CD4-positive, alpha-beta T cell (primary cell): ENCODE data around the gene PIKFYVE. TPM values are rescaled to one million over a fixed set of nuclear protein-coding genes. Genes with fewer than 3 reads are reported as not detected.

Experiments used
- ATAC-seq: fragments of 200-7000 bp; cut with Tn5 transposase; one replicate; pipeline ENCODE4 v1.10.0; 2022; ENCODE audit warnings: mild to moderate bottlenecking; ENCODE audit not compliant: poor library complexity
- CTCF ChIA-PET: fragments of 350-600 bp; sonication (Branson Sonifier 250); formaldehyde crosslinking; loops from one replicate; lab custom pipeline; 2021; ENCODE audit warnings: antibody characterized with exemption, inconsistent platforms; lab: Charles Lee
- POLR2A ChIA-PET: fragments of 350-600 bp; sonication (Branson Sonifier 250); formaldehyde crosslinking; loops from one replicate; lab custom pipeline; 2021; ENCODE audit warnings: antibody characterized with exemption, inconsistent platforms; lab: Charles Lee
- DNase-seq, 14 experiments: peaks; one replicate each; pipeline ENCODE4 v3.0.0-alpha.2; 2013 to 2020; ENCODE audit warnings: mixed read lengths in 2 of 14
- H3K27ac ChIP-seq, 2 donors: one replicate each; pipeline versions ENCODE4 v1.5.1 to v1.7.0; 2013; ENCODE audit warnings: low read length in 2 of 2, low read depth in 1 of 2, mild to moderate bottlenecking in 1 of 2
- H3K27me3 ChIP-seq, 2 experiments: 1 replicate in 1 of 2; 2 replicates in 1 of 2; pipeline versions ENCODE4 v1.6.1 to v1.7.0; 2013; ENCODE audit warnings: low read length in 2 of 2, control low read depth in 1 of 2, mild to moderate bottlenecking in 1 of 2, moderate library complexity in 1 of 2; ENCODE audit not compliant: insufficient read depth in 2 of 2, control insufficient read depth in 1 of 2
- H3K36me3 ChIP-seq: one replicate; pipeline ENCODE4 v1.6.1; 2013; ENCODE audit warnings: low read length, control low read depth; ENCODE audit not compliant: insufficient read depth
- H3K4me1 ChIP-seq: one replicate; pipeline ENCODE4 v1.6.1; 2013; ENCODE audit warnings: low read length, control low read depth; ENCODE audit not compliant: insufficient read depth
- H3K4me3 ChIP-seq: one replicate; pipeline ENCODE4 v1.5.1; 2013; ENCODE audit warnings: mild to moderate bottlenecking, low read length, moderate library complexity
- H3K9me3 ChIP-seq, 2 experiments: 1 replicate in 1 of 2; 2 replicates in 1 of 2; pipeline versions ENCODE4 v1.6.1 to v1.7.0; 2013; ENCODE audit warnings: low read length in 2 of 2, mild to moderate bottlenecking in 2 of 2, control low read depth in 1 of 2, moderate library complexity in 1 of 2; ENCODE audit not compliant: control insufficient read depth in 1 of 2, insufficient read depth in 1 of 2
- H3K27ac Mint-ChIP-seq: one replicate; pipeline ENCODE4 v1.8.0; 2020; ENCODE audit warnings: mixed read lengths
- H3K27me3 Mint-ChIP-seq: one replicate; pipeline ENCODE4 v1.8.0; 2021; ENCODE audit warnings: mixed read lengths
- H3K36me3 Mint-ChIP-seq: one replicate; pipeline ENCODE4 v1.8.0; 2021; ENCODE audit warnings: low read depth, mixed read lengths
- H3K4me1 Mint-ChIP-seq: one replicate; pipeline ENCODE4 v1.8.0; 2021; ENCODE audit warnings: low read depth, mixed read lengths
- H3K4me3 Mint-ChIP-seq: one replicate; pipeline ENCODE4 v1.8.0; 2020; ENCODE audit warnings: mild to moderate bottlenecking, mixed read lengths
- H3K9me3 Mint-ChIP-seq: one replicate; pipeline ENCODE4 v1.8.0; 2020; ENCODE audit warnings: mixed read lengths
- intact Hi-C, 2 experiments: fragments of 100-400 bp; cut with DNase I in 1 of 2; cut with micrococcal nuclease in 1 of 2; formaldehyde crosslinking; loops; one replicate each; pipeline versions ENCODE4 v1.15.1 to v1.9.0; 2023 to 2025; cut with DNase I, micrococcal nuclease
- total RNA-seq, 174 experiments: library from RNA in 2 of 174; stranded (reverse) in 2 of 174; gene quantifications; one replicate each; pipeline ENCODE4 v1.2.3 and lab custom pipeline; 2021 to 2026
- TF ChIP-seq, protein P1 (sequence below): fragments of 200-600 bp; IDR thresholded peaks from one replicate; pipeline ENCODE4 v1.8.0; 2022; ENCODE audit warnings: antibody characterized with exemption, mild to moderate bottlenecking

The PIKFYVE gene
- total RNA-seq, 2 experiments from 2014 or later = 29.3 to 29.9 TPM

DNA sequence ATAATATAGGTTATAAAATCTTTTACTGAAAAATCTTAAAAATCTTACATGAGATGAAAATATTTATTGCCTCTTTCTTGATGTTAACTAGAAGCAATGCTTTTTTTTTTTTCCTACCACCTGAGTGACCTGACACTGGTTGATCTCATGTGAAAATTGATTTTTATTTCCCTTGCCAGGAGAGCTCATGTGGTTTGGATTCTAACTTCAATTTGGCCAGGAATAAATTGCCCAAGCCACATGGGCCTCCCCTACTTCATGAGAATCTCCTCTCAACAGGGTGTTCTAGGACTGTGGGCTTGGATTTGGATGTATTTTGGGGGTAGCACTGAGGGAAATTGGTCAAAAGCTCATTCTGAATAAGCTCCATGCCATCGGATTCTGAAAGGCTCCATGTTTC lies 31.3 kb upstream of the PIKFYVE start:
- H3K4me3 Mint-ChIP-seq = no peak overlapping the region
- H3K4me3 ChIP-seq = no peak overlapping the region
- H3K9me3 Mint-ChIP-seq = peaks cover 13% of the 10 kb centered on the region
- no peak overlapping the region for H3K27ac Mint-ChIP-seq
- TF ChIP-seq, protein P1, sequence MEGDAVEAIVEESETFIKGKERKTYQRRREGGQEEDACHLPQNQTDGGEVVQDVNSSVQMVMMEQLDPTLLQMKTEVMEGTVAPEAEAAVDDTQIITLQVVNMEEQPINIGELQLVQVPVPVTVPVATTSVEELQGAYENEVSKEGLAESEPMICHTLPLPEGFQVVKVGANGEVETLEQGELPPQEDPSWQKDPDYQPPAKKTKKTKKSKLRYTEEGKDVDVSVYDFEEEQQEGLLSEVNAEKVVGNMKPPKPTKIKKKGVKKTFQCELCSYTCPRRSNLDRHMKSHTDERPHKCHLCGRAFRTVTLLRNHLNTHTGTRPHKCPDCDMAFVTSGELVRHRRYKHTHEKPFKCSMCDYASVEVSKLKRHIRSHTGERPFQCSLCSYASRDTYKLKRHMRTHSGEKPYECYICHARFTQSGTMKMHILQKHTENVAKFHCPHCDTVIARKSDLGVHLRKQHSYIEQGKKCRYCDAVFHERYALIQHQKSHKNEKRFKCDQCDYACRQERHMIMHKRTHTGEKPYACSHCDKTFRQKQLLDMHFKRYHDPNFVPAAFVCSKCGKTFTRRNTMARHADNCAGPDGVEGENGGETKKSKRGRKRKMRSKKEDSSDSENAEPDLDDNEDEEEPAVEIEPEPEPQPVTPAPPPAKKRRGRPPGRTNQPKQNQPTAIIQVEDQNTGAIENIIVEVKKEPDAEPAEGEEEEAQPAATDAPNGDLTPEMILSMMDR = no peak
- POLR2A ChIA-PET = no interaction called here
- no peak overlapping the region for H3K27ac ChIP-seq
- no peaks in the 10 kb centered on the region for H3K27me3 ChIP-seq
- CTCF ChIA-PET = no interaction called here
- no peak for ATAC-seq
- H3K4me1 Mint-ChIP-seq = no peaks in the 10 kb centered on the region
- H3K4me1 ChIP-seq = no peaks in the 10 kb centered on the region
- peaks cover 27% of the 10 kb centered on the region for H3K36me3 ChIP-seq
- peaks cover 42% of the 10 kb centered on the region for H3K36me3 Mint-ChIP-seq
- DNase-seq = no peak
- no peaks in the 10 kb centered on the region for H3K27me3 Mint-ChIP-seq
- H3K9me3 ChIP-seq = no peaks in the 10 kb centered on the region
- intact Hi-C loops = no loop called here

DNA sequence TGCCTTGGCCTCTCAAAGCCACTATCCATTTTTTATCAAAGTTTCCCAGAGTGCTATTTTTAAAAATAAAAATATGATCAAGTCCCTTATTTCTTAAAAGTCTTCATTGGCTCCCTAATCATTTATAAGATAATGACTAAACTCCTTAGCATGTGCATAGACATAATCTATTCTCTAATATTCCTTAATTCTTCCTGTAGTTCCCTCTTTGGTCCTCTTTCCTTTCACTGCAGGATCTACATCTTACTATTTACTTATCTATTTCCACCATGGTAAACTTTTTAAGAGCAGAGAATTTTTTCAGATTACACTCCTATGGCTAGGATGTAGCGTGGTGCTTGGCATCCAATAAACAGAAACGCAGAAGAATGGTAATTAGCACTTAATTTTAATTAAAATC lies 30.2 kb upstream of the PIKFYVE start:
- H3K4me3 Mint-ChIP-seq = no peak overlapping the region
- ATAC-seq (no peak), DNase-seq (no peak)
- Histone ChIP-seq H3K36me3 (peaks cover 36% of the 10 kb centered on the region), H3K27ac (no peak overlapping the region), H3K9me3 (no peaks in the 10 kb centered on the region), H3K4me3 (no peak overlapping the region), H3K4me1 (no peaks in the 10 kb centered on the region), H3K27me3 (no peaks in the 10 kb centered on the region)
- intact Hi-C loops = no loop called here
- peaks cover 51% of the 10 kb centered on the region for H3K36me3 Mint-ChIP-seq
- CTCF ChIA-PET = no interaction called here
- POLR2A ChIA-PET = no interaction called here
- no peaks in the 10 kb centered on the region for H3K4me1 Mint-ChIP-seq
- H3K9me3 Mint-ChIP-seq = peaks cover 13% of the 10 kb centered on the region
- H3K27ac Mint-ChIP-seq = no peak overlapping the region
- no peaks in the 10 kb centered on the region for H3K27me3 Mint-ChIP-seq
- TF ChIP-seq, protein P1 = no peak

- Mint-ChIP-seq H3K27me3 (no peaks in the 10 kb centered on the region), H3K4me1 (no peaks in the 10 kb centered on the region), H3K4me3 (no peak overlapping the region), H3K36me3 (peaks cover 86% of the 10 kb centered on the region), H3K27ac (no peak overlapping the region), H3K9me3 (peaks cover 2% of the 10 kb centered on the region)
- POLR2A ChIA-PET = no interaction called here
- H3K27ac ChIP-seq = no peak overlapping the region
- intact Hi-C loops = no loop called here
- no peaks in the 10 kb centered on the region for H3K9me3 ChIP-seq
- H3K4me1 ChIP-seq = no peaks in the 10 kb centered on the region
- TF ChIP-seq, protein P1 = no peak
- H3K4me3 ChIP-seq = no peak overlapping the region
- no peaks in the 10 kb centered on the region for H3K27me3 ChIP-seq
- DNase-seq (no peak), ATAC-seq (no peak)
- CTCF ChIA-PET = no interaction called here
- H3K36me3 ChIP-seq = peaks cover 64% of the 10 kb centered on the region
These were observed 26.1 kb upstream of the PIKFYVE start for GRCh38 chr2:208239770-208240493.
